HEK293 (cell line): ENCODE measurements around the gene TMEM119.

Experiments
- CTCF ChIA-PET: fragments of 350-600 bp; formaldehyde crosslinking; extraction: SDS; loops from one replicate; lab custom pipeline; 2021; ENCODE audit warnings: antibody characterized with exemption; lab: Yijun Ruan, JAX
- POLR2A ChIA-PET: fragments of 300-600 bp; formaldehyde crosslinking; extraction: SDS; loops from one replicate; lab custom pipeline; 2020; ENCODE audit warnings: antibody characterized with exemption, inconsistent platforms; lab: Yijun Ruan, JAX
- H3K27ac ChIP-seq: fragments of 200-500 bp; sonication (Bioruptor generic); 2 replicates; pipeline ENCODE4 v1.5.1; 2014; ENCODE audit warnings: low read depth, low read length, control low read depth, inconsistent platforms; ENCODE audit errors: extremely low read depth
- H3K36me3 ChIP-seq, 2 experiments: fragments of 200-500 bp in 1 of 2; sonication (Bioruptor generic) in 1 of 2; 1 replicate in 1 of 2; 2 replicates in 1 of 2; pipeline ENCODE4 v1.5.1; 2014 to 2017; ENCODE audit warnings: inconsistent platforms in 2 of 2, low read length in 2 of 2; ENCODE audit not compliant: control insufficient read depth in 2 of 2, insufficient read depth in 1 of 2
- H3K4me1 ChIP-seq: fragments of 200-500 bp; sonication (Bioruptor generic); 2 replicates; pipeline ENCODE4 v1.5.1; 2014; ENCODE audit warnings: mild to moderate bottlenecking, low read length, inconsistent platforms; ENCODE audit not compliant: control insufficient read depth, insufficient read depth
- H3K4me3 ChIP-seq: 2 replicates; pipeline ENCODE4 v1.5.1; 2011; ENCODE audit warnings: low read depth, mild to moderate bottlenecking, control low read depth, low read length, moderate library complexity
- H3K9me3 ChIP-seq: fragments of 200-500 bp; sonication (Bioruptor generic); 2 replicates; pipeline ENCODE4 v1.5.1; 2014; ENCODE audit warnings: low read depth, low read length, inconsistent platforms; ENCODE audit not compliant: control insufficient read depth, insufficient read depth
- GFI1B ChIP-seq: fragments of 450-650 bp; formaldehyde crosslinking; IDR thresholded peaks from 2 replicates; pipeline ENCODE4 v1.5.1; 2016; ENCODE audit warnings: missing biosample characterization, missing genetic modification characterization
- HOXD13 ChIP-seq: sonication (generic); formaldehyde crosslinking; IDR thresholded peaks from 2 replicates; pipeline ENCODE4 v1.8.0; 2022; ENCODE audit warnings: missing genetic modification reagents, borderline replicate concordance
- KLF10 ChIP-seq: fragments of 450-650 bp; IDR thresholded peaks from 2 replicates; pipeline ENCODE4 v1.5.1; 2018; ENCODE audit warnings: missing biosample characterization, mild to moderate bottlenecking, missing genetic modification characterization
- KLF9 ChIP-seq: fragments of 450-650 bp; formaldehyde crosslinking; IDR thresholded peaks from 2 replicates; pipeline ENCODE4 v1.5.1; 2016; ENCODE audit warnings: missing biosample characterization, missing genetic modification characterization, low read depth
- RBAK ChIP-seq: fragments of 450-650 bp; formaldehyde crosslinking; IDR thresholded peaks from 2 replicates; pipeline ENCODE4 v1.5.1; 2016; ENCODE audit warnings: missing biosample characterization, missing genetic modification characterization
- YY1 ChIP-seq: fragments of 450-650 bp; formaldehyde crosslinking; IDR thresholded peaks from 2 replicates; pipeline ENCODE4 v1.5.1; 2018; ENCODE audit warnings: missing biosample characterization, missing genetic modification characterization
- YY2 ChIP-seq: fragments of 450-650 bp; formaldehyde crosslinking; IDR thresholded peaks from 2 replicates; pipeline ENCODE4 v1.5.1; 2016; ENCODE audit warnings: missing biosample characterization, missing genetic modification characterization
- ZNF146 ChIP-seq: fragments of 450-650 bp; formaldehyde crosslinking; IDR thresholded peaks from 2 replicates; pipeline ENCODE4 v1.5.1; 2016; ENCODE audit warnings: missing biosample characterization, missing genetic modification characterization
- ZNF221 ChIP-seq: fragments of 450-650 bp; formaldehyde crosslinking; IDR thresholded peaks from 2 replicates; pipeline ENCODE4 v1.5.1; 2017; ENCODE audit warnings: missing biosample characterization, missing genetic modification characterization, borderline replicate concordance
- ZNF223 ChIP-seq: fragments of 450-650 bp; formaldehyde crosslinking; IDR thresholded peaks from 2 replicates; pipeline ENCODE4 v1.5.1; 2016; ENCODE audit warnings: missing biosample characterization, missing genetic modification characterization
- ZNF24 ChIP-seq: fragments of 450-650 bp; formaldehyde crosslinking; IDR thresholded peaks from 2 replicates; pipeline ENCODE4 v1.5.1; 2016; ENCODE audit warnings: missing biosample characterization, missing genetic modification characterization
- ZNF302 ChIP-seq: fragments of 450-650 bp; formaldehyde crosslinking; IDR thresholded peaks from 2 replicates; pipeline ENCODE4 v1.5.1; 2016; ENCODE audit warnings: missing biosample characterization, missing genetic modification characterization, low read depth
- ZNF350 ChIP-seq: fragments of 450-650 bp; formaldehyde crosslinking; IDR thresholded peaks from 2 replicates; pipeline ENCODE4 v1.5.0; 2017; ENCODE audit warnings: missing biosample characterization, mild to moderate bottlenecking, missing genetic modification characterization
- TF ChIP-seq, protein P1 (sequence below): fragments of 450-650 bp; formaldehyde crosslinking; IDR thresholded peaks from 2 replicates; pipeline ENCODE4 v1.5.1; 2016; ENCODE audit warnings: missing biosample characterization, missing genetic modification characterization, borderline replicate concordance
- TF ChIP-seq, protein P2 (sequence below): fragments of 450-650 bp; formaldehyde crosslinking; IDR thresholded peaks from 2 replicates; pipeline ENCODE4 v1.5.1; 2016; ENCODE audit warnings: missing biosample characterization, missing genetic modification characterization
- TF ChIP-seq, protein P3 (sequence below): fragments of 450-650 bp; formaldehyde crosslinking; IDR thresholded peaks from 2 replicates; pipeline ENCODE4 v1.5.1; 2016; ENCODE audit warnings: missing biosample characterization, missing genetic modification characterization
- TF ChIP-seq, protein P4 (sequence below): fragments of 450-650 bp; IDR thresholded peaks from 2 replicates; pipeline ENCODE4 v1.5.1; 2018; ENCODE audit warnings: missing biosample characterization, mild to moderate bottlenecking, missing genetic modification characterization

The TMEM119 gene

DNA sequence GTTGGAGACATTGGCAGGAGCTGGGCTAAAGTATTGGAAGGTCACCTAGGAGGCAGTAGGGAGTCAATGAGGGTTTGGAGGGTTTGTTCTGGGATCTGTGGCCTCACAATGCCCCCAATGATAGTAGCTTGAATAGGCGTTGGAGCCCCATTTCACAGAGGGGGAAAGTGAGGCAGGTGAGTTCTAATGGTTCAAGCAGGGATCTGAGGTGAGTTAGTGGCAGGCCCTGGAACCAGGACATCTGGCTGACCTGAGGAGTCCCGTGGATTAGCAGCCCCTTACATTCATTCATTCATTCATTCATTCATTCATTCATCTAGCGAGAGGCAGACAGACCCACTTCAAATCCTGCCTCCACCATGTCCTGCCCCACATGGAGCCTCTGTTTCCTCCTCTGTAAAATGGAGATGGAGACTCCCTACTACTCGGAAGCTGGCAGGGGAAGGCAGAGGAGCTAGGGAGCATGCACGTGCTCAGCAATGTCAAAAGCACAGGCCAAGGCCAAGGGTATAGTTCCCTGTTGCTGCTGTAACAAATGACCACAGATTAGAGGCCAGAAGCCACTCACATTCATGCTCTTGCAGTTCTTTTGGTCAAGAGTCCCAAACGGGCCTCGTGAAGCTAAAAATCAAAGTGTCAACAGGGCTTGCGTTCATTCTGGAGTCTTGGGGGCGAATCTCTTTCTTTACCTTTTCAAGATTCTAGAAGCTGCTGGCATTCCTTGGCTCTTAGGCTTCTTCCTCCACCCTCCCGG lies 2.2 kb upstream of the TMEM119 start:
- POLR2A ChIA-PET: no interaction called here
- Histone ChIP-seq H3K9me3 (no peaks in the 10 kb centered on the region), H3K36me3 (no peaks in the 10 kb centered on the region), H3K4me1 (no peaks in the 10 kb centered on the region), H3K4me3 (no peak overlapping the region), H3K27ac (no peak overlapping the region)
- CTCF ChIA-PET: interaction anchor here (0.5 to 2.8 kb wide), 3 partner anchors 16 to 138 kb away, joined by 3 to 11 read pairs (median 4); no protein-coding TSS in a partner anchor
- TF ChIP-seq ZNF24 (tag by site-specific recombination): peak; percentile 75; the same call in 1 of the 2 replicates
- TF ChIP-seq ZNF146 (tag by site-specific recombination): no peak

DNA sequence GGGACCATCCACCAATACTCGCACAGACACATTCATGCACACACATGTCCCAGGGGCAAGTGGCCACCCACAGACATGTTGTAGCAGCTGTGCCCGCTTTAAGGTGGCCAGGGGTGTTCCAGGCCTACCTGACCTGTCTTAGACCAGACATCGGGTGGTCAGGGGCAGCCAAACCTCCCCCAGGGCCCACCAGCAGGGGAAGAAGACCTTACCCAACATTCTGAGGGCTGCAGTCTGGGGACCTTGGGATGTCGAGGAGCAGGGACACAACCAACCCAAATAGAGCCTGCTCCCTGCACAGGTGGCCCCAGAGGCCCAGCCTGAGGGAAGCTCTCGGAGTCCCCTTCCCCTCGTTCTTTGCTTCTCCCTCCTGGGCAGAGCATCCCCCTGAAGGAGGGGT lies 1.7 kb upstream of the TMEM119 start:
- CTCF ChIA-PET: interaction anchor here (0.5 to 2.8 kb wide), 3 partner anchors 15 to 137 kb away, joined by 3 to 11 read pairs (median 4); no protein-coding TSS in a partner anchor
- Histone ChIP-seq H3K27ac (no peak overlapping the region), H3K4me3 (no peak overlapping the region), H3K9me3 (no peaks in the 10 kb centered on the region), H3K36me3 (no peaks in the 10 kb centered on the region), H3K4me1 (no peaks in the 10 kb centered on the region)
- TF ChIP-seq RBAK (tag by site-specific recombination) (no peak), KLF9 (tag by site-specific recombination) (no peak), ZNF350 (tag by site-specific recombination) (no peak), HOXD13 (no peak), YY1 (tag by site-specific recombination) (no peak), GFI1B (tag by site-specific recombination) (no peak), ZNF221 (no peak), KLF10 (no peak), ZNF302 (tag by site-specific recombination) (no peak), ZNF223 (no peak), YY2 (tag by site-specific recombination) (no peak)
- TF ChIP-seq, protein P1, sequence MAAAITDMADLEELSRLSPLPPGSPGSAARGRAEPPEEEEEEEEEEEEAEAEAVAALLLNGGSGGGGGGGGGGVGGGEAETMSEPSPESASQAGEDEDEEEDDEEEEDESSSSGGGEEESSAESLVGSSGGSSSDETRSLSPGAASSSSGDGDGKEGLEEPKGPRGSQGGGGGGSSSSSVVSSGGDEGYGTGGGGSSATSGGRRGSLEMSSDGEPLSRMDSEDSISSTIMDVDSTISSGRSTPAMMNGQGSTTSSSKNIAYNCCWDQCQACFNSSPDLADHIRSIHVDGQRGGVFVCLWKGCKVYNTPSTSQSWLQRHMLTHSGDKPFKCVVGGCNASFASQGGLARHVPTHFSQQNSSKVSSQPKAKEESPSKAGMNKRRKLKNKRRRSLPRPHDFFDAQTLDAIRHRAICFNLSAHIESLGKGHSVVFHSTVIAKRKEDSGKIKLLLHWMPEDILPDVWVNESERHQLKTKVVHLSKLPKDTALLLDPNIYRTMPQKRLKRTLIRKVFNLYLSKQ: no peak
- TF ChIP-seq, protein P2, sequence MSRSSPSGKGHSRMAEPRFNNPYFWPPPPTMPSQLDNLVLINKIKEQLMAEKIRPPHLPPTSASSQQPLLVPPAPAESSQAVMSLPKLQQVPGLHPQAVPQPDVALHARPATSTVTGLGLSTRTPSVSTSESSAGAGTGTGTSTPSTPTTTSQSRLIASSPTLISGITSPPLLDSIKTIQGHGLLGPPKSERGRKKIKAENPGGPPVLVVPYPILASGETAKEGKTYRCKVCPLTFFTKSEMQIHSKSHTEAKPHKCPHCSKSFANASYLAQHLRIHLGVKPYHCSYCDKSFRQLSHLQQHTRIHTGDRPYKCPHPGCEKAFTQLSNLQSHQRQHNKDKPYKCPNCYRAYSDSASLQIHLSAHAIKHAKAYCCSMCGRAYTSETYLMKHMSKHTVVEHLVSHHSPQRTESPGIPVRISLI (tag by site-specific recombination): no peak
- TF ChIP-seq, protein P3, sequence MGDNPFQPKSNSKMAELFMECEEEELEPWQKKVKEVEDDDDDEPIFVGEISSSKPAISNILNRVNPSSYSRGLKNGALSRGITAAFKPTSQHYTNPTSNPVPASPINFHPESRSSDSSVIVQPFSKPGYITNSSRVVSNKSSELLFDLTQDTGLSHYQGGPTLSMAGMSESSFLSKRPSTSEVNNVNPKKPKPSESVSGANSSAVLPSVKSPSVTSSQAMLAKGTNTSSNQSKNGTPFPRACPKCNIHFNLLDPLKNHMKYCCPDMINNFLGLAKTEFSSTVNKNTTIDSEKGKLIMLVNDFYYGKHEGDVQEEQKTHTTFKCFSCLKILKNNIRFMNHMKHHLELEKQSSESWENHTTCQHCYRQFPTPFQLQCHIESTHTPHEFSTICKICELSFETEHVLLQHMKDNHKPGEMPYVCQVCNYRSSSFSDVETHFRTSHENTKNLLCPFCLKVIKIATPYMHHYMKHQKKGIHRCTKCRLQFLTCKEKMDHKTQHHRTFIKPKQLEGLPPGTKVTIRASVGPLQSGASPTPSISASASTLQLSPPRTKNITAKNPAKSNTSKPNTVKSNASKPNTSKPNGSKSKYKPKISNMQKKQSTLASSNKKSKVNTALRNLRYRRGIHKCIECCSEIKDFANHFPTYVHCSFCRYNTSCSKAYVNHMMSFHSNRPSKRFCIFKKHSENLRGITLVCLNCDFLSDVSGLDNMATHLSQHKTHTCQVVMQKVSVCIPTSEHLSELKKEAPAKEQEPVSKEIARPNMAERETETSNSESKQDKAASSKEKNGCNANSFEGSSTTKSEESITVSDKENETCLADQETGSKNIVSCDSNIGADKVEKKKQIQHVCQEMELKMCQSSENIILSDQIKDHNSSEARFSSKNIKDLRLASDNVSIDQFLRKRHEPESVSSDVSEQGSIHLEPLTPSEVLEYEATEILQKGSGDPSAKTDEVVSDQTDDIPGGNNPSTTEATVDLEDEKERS (tag by site-specific recombination): no peak
- TF ChIP-seq, protein P4, sequence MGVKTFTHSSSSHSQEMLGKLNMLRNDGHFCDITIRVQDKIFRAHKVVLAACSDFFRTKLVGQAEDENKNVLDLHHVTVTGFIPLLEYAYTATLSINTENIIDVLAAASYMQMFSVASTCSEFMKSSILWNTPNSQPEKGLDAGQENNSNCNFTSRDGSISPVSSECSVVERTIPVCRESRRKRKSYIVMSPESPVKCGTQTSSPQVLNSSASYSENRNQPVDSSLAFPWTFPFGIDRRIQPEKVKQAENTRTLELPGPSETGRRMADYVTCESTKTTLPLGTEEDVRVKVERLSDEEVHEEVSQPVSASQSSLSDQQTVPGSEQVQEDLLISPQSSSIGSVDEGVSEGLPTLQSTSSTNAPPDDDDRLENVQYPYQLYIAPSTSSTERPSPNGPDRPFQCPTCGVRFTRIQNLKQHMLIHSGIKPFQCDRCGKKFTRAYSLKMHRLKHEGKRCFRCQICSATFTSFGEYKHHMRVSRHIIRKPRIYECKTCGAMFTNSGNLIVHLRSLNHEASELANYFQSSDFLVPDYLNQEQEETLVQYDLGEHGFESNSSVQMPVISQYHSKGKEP: no peak
- POLR2A ChIA-PET: no interaction called here
